GM12874 (cell line): ENCODE data around the gene SLC6A6.

Experiments used
- CTCF ChIP-seq: IDR thresholded peaks from 2 replicates; pipeline ENCODE4 v1.5.1; 2011; ENCODE audit warnings: low read depth, mild to moderate bottlenecking, control low read depth, low read length, moderate library complexity; ENCODE audit not compliant: insufficient read depth

SLC6A6 gene

DNA sequence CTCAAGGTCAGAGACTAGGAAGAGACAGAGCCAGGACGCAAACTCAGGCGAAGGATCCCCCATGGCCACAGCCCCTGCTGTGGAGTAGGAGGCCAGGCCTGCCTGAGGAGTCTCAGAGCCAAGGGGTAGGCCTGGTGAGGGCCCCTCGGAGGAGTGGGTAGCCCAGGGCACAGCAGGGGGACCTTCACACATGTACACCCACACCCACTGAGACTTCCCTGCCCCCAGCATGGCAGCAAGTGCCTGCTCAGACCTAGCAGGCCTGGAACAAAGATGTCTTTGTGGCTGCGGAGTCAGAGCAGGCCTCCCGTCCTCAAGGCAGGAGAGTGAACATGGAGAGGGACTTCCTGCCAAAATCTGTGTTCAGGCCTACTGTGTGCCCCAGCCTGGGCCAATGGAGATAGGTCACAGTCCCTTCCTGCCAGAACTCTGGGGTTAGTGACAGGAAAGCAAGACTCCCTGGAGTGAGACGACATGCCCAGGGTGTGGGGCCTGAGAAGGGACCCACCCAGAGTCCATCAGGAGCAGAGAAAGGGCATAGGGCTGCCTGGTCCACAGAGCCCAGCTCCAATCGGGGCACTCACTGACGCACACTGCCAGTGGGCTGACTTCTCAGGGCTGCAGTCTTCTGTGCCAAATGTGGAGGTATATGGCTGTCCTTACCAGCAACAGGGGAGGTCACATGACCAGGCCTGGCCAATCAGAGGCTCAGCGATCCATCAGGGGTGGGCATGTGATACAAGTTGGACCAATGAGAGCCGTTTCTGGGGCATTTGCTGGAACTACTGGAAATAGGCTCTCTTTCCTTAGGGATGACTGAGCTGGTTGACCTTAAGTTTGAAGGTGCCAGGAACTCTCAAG, 135.4 kb downstream of the SLC6A6 start:
- TF ChIP-seq CTCF, result no peak

GRCh38 chr3:14538451-14539088, 136.2 kb downstream of the SLC6A6 start:
- TF ChIP-seq CTCF, result no peak
